Fibroblast of mammary gland (primary cell): ENCODE results near the gene NDUFS7.

Experiments
- DNase-seq: peaks from one replicate; pipeline ENCODE4 v3.0.0-alpha.2; 2010; ENCODE audit warnings: low read depth
- H3K4me3 ChIP-seq: 2 replicates; pipeline ENCODE4 v1.5.1; 2011; ENCODE audit warnings: low read depth, mild to moderate bottlenecking, low read length, moderate library complexity; ENCODE audit not compliant: control insufficient read depth
- CTCF ChIP-seq: conservative IDR thresholded peaks from 2 replicates; pipeline ENCODE4 v1.5.1; 2011; ENCODE audit warnings: low read depth, low read length, inconsistent platforms; ENCODE audit not compliant: control insufficient read depth, insufficient read depth

NDUFS7 gene

GRCh38 chr19:1379126-1379905, 4.4 kb upstream of the NDUFS7 start:
- DNase-seq = no peak
- H3K4me3 ChIP-seq = no peak overlapping the region
- no peak for TF ChIP-seq CTCF

- no peak for TF ChIP-seq CTCF
- no peak overlapping the region for H3K4me3 ChIP-seq
- no peak for DNase-seq
Observed at GRCh38 chr19:1379961-1380489, 3.7 kb upstream of the NDUFS7 start.

GRCh38 chr19:1382250-1382649, 1.5 kb upstream of the NDUFS7 start:
- no peak overlapping the region for H3K4me3 ChIP-seq
- no peak for DNase-seq

GRCh38 chr19:1383017-1383311, 743 bp upstream of the NDUFS7 start:
- no peak for TF ChIP-seq CTCF
- DNase-seq = no peak
- H3K4me3 ChIP-seq = no peak overlapping the region

More at GRCh38 chr19:1382250-1382649, 1.5 kb upstream of the NDUFS7 start:
- TF ChIP-seq CTCF = no peak

GRCh38 chr19:1384085-1384462, 367 bp downstream of the NDUFS7 start:
- H3K4me3 ChIP-seq = peak overlapping the region; percentile 90
- no peak for DNase-seq
- TF ChIP-seq CTCF = no peak

- H3K4me3 ChIP-seq = peak overlapping the region; percentile 90
- no peak for DNase-seq
- TF ChIP-seq CTCF = no peak
Observed at GRCh38 chr19:1384478-1385110, 887 bp downstream of the NDUFS7 start.
